RPMI8226 (cell line): ENCODE results near the gene HADH.

Experiments
- DNase-seq: peaks from one replicate; pipeline ENCODE4 v3.0.0-alpha.2; 2015

The HADH gene

GRCh38 chr4:108060164-108060563, 70.5 kb downstream of the HADH start:
- no peak for DNase-seq

GRCh38 chr4:108060686-108061321, 71.1 kb downstream of the HADH start:
- DNase-seq = no peak

GRCh38 chr4:108068442-108068841, 78.8 kb downstream of the HADH start:
- DNase-seq = peak; percentile 5

GRCh38 chr4:108070775-108071174, 81.1 kb downstream of the HADH start:
- DNase-seq = no peak

GRCh38 chr4:108072300-108072699, 82.6 kb downstream of the HADH start:
- DNase-seq = no peak

GRCh38 chr4:108078024-108078733, 88.5 kb downstream of the HADH start:
- no peak for DNase-seq

GRCh38 chr4:108080747-108081146, 91.1 kb downstream of the HADH start:
- DNase-seq = no peak

GRCh38 chr4:108081256-108081655, 91.6 kb downstream of the HADH start:
- DNase-seq = no peak
